HepG2 (cell line): Measurements from ENCODE around the gene TACC2. TPM values are rescaled to one million over a fixed set of nuclear protein-coding genes. Genes with fewer than 3 reads are reported as not detected.
"Not testable (repeated sequence)": the region's sequence is repeated elsewhere in the genome, so short reads cannot be mapped to it uniquely, and the experiment has no call there.

Source experiments
- ATAC-seq: fragments of 200-7000 bp; cut with Tn5 transposase; 3 replicates; pipeline ENCODE4 v1.9.1; 2020; ENCODE audit warnings: mild to moderate bottlenecking, moderate library complexity
- BruUV-seq: library from RNA; stranded (reverse); fragments of 400-500 nt; replicated peaks from 2 replicates; lab custom pipeline; 2021; lab: Mats Ljungman, UMichigan
- CTCF ChIA-PET: fragments of 300-600 bp; formaldehyde crosslinking; extraction: SDS; loops from one replicate; lab custom pipeline; 2021; ENCODE audit warnings: low total read pairs, inconsistent platforms, low intra/inter-chr PET ratio; lab: Yijun Ruan, JAX
- POLR2A ChIA-PET: fragments of 350-600 bp; sonication (Branson Sonifier 250); formaldehyde crosslinking; loops from one replicate; lab custom pipeline; 2020; ENCODE audit warnings: antibody characterized with exemption, inconsistent platforms; lab: Yijun Ruan, JAX
- DNase-seq: peaks from one replicate; pipeline ENCODE4 v3.0.0-alpha.2; 2015; ENCODE audit warnings: low spot score
- FAIRE-seq: peaks from 3 replicates; lab custom pipeline; 2011; peaks lifted over from hg19 to GRCh38; lab: Jason Lieb, UNC
- H2AFZ ChIP-seq: one replicate; pipeline ENCODE4 v1.6.1; 2011; ENCODE audit warnings: low read length, inconsistent platforms
- H3K27ac ChIP-seq: fragments of 300-600 bp; 3 replicates; pipeline ENCODE4 v1.8.0; 2011; ENCODE audit warnings: mixed run types, mild to moderate bottlenecking, mixed read lengths, low read length, inconsistent platforms; ENCODE audit not compliant: insufficient read depth; ENCODE audit errors: extremely low read length
- H3K27me3 ChIP-seq, 2 experiments: fragments of 200-600 bp in 1 of 2; 2 replicates in 1 of 2; 3 replicates in 1 of 2; pipeline versions ENCODE4 v1.6.0 to v1.8.0; 2011; ENCODE audit warnings: low read length in 2 of 2, mild to moderate bottlenecking in 2 of 2, moderate library complexity in 2 of 2, inconsistent platforms in 1 of 2; ENCODE audit not compliant: insufficient read depth in 2 of 2, control insufficient read depth in 1 of 2
- H3K36me3 ChIP-seq, 2 experiments: fragments of 200-600 bp in 1 of 2; replicated peaks in 1 of 2; 2 replicates in 1 of 2; 3 replicates in 1 of 2; pipeline versions ENCODE4 v1.5.1 to v1.8.0; 2011; ENCODE audit warnings: low read length in 2 of 2, inconsistent platforms in 1 of 2; ENCODE audit not compliant: insufficient read depth in 2 of 2, control insufficient read depth in 1 of 2
- H3K4me1 ChIP-seq: 2 replicates; pipeline ENCODE4 v1.5.1; 2012; ENCODE audit warnings: low read length, inconsistent platforms; ENCODE audit not compliant: insufficient read depth
- H3K4me2 ChIP-seq: 2 replicates; pipeline ENCODE4 v1.6.0; 2011; ENCODE audit warnings: low read depth, low read length, inconsistent platforms
- H3K4me3 ChIP-seq, 3 experiments: fragments of 200-600 bp in 1 of 3; sonication (generic), shearing (Covaris generic) in 1 of 3; replicated peaks in 1 of 3; 2 replicates each; pipeline ENCODE4 v1.5.1; 2011 to 2016; ENCODE audit warnings: low read length in 3 of 3, inconsistent platforms in 2 of 3, low read depth in 2 of 3, mild to moderate bottlenecking in 2 of 3, control low read depth in 1 of 3, mixed read lengths in 1 of 3; ENCODE audit not compliant: insufficient read depth in 1 of 3
- H3K79me2 ChIP-seq: one replicate; pipeline ENCODE4 v1.6.1; 2011; ENCODE audit warnings: low read length, inconsistent platforms; ENCODE audit not compliant: insufficient read depth
- H3K9ac ChIP-seq: 2 replicates; pipeline ENCODE4 v1.6.0; 2011; ENCODE audit warnings: mild to moderate bottlenecking, low read depth, low read length, inconsistent platforms; ENCODE audit not compliant: insufficient read depth
- H3K9me3 ChIP-seq: 2 replicates; pipeline ENCODE4 v1.5.1; 2012; ENCODE audit warnings: mild to moderate bottlenecking, low read length
- H4K20me1 ChIP-seq: 2 replicates; pipeline ENCODE4 v1.6.0; 2011; ENCODE audit warnings: inconsistent platforms, mild to moderate bottlenecking, low read length, moderate library complexity; ENCODE audit not compliant: insufficient read depth
- PAXIP1 ChIP-seq: sonication (generic); formaldehyde crosslinking; conservative IDR thresholded peaks from 2 replicates; pipeline ENCODE4 v1.4.0; 2020; ENCODE audit warnings: mild to moderate bottlenecking, missing genetic modification reagents, moderate library complexity
- RCOR2 ChIP-seq: IDR thresholded peaks from 2 replicates; pipeline ENCODE4 v1.6.1; 2016; ENCODE audit warnings: missing biosample characterization, missing genetic modification reagents
- SOX13 ChIP-seq, 3 experiments: fragments of 450-650 bp in 1 of 3; sonication (generic) in 1 of 3; formaldehyde crosslinking in 1 of 3; IDR thresholded peaks in 2 of 3; conservative IDR thresholded peaks in 1 of 3; 2 replicates each; pipeline versions ENCODE4 v1.5.0 to v1.6.1; 2016 to 2020; ENCODE audit warnings: antibody characterized with exemption in 1 of 3, mild to moderate bottlenecking in 1 of 3, missing compliant biosample characterization in 1 of 3, missing genetic modification reagents in 1 of 3, moderate library complexity in 1 of 3
- ZNF362 ChIP-seq: sonication (generic); formaldehyde crosslinking; IDR thresholded peaks from 2 replicates; pipeline ENCODE4 v1.4.0; 2020; ENCODE audit warnings: missing genetic modification reagents, mild to moderate bottlenecking, borderline replicate concordance
- ZUFSP ChIP-seq: sonication (generic); formaldehyde crosslinking; IDR thresholded peaks from 2 replicates; pipeline ENCODE4 v1.9.0; 2021; ENCODE audit warnings: missing genetic modification reagents, mild to moderate bottlenecking, borderline replicate concordance
- WGBS: methylation state at CpG from one replicate; pipeline ENCODE4 v1.1.6; 2017; ENCODE audit warnings: low lambda C conversion rate; 5-methylcytosine and 5-hydroxymethylcytosine counted together
- in situ Hi-C: cut with HindIII; loops from 2 replicates; pipeline ENCODE4 v1.10.0; 2017; ENCODE audit warnings: low pct_unique_long_range_greater_than_20kb; ENCODE audit not compliant: extremely low pct_ligation_motif_present
- intact Hi-C: fragments of 100-400 bp; cut with micrococcal nuclease; formaldehyde crosslinking; loops from one replicate; pipeline ENCODE4 v1.10.0; 2022; ENCODE audit not compliant: unreplicated experiment
- polyA plus RNA-seq, 8 experiments: library from polyadenylated mRNA; depleted of rRNA in 3 of 8; stranded (reverse) in 7 of 8; unstranded in 1 of 8; fragments of >200 nt; fragmentation: Illumina TruSeq in 4 of 8; extraction: Trizol in 4 of 8; gene quantifications; 2 replicates each; pipeline versions ENCODE4 v1.2.1 to v1.2.3, GENCODE V29; 2011 to 2016; ENCODE audit warnings: low read depth in 4 of 8, missing spikeins in 1 of 8, mixed read lengths in 1 of 8; ENCODE audit not compliant: insufficient read depth in 1 of 8
- total RNA-seq, 5 experiments: library from RNA; depleted of rRNA; stranded (reverse); fragments of >200 nt; fragmentation: Illumina TruSeq; extraction: Trizol; gene quantifications; 2 replicates each; pipeline ENCODE4 v1.2.3, GENCODE V29; 2016; ENCODE audit warnings: low read depth in 1 of 5

TACC2 gene
- total and polyA plus RNA-seq, 2 of the 13 experiments (the other 11 are each of a cell fraction or from before 2014, with no cell fraction given): 11.8 to 16.0 TPM

- peak; percentile 37; the same call in 1 of the 2 replicates for TF ChIP-seq PAXIP1 (CRISPR knock-in tag)
- TF ChIP-seq RCOR2 (CRISPR knock-in tag): 0 out of 2 replicates have a peak, but pooled peaks have one; percentile 33
- TF ChIP-seq ZNF362 (CRISPR knock-in tag): peak; percentile 43; the same call in 1 of the 2 replicates
- TF ChIP-seq SOX13 (IDR thresholded peaks at IDR 0.05): no peak
- TF ChIP-seq SOX13 (CRISPR knock-in tag; conservative IDR thresholded peaks at IDR 0.05 in 1 of 2, IDR thresholded peaks at IDR 0.05 in 1 of 2): 0 out of 4 replicates have a peak, but pooled peaks of 1 of the 2 experiments have one; percentile 12
- TF ChIP-seq ZUFSP: no peak
Observed at GRCh38 chr10:122014652-122015248, 25.8 kb downstream of the TACC2 start (continued).

- H3K36me3 ChIP-seq, H3K4me3 ChIP-seq, in situ Hi-C loops, H4K20me1 ChIP-seq, H2AFZ ChIP-seq, FAIRE-seq, H3K9ac ChIP-seq, DNase-seq, BruUV-seq, CTCF ChIA-PET, intact Hi-C loops, POLR2A ChIA-PET, H3K79me2 ChIP-seq, H3K4me2 ChIP-seq, ATAC-seq, H3K9me3 ChIP-seq, H3K27ac ChIP-seq: not testable (repeated sequence)
- WGBS: 48% methylated on average over 4 of the region's 4 CpGs
- H3K4me1 ChIP-seq: peaks cover 66% of the 10 kb centered on the region
- peaks cover 0 to 15% of the 10 kb centered on the region in 2 experiments; a peak in 1 of 5 replicates for H3K27me3 ChIP-seq
Observed at GRCh38 chr10:122017926-122018325, 29.0 kb downstream of the TACC2 start.
